SK-N-SH treated with all-trans-retinoic acid at 6 μM for 48 hours (cell line): Measurements from ENCODE around the gene MRFAP1L1.

Experiments
- ATAC-seq: fragments of 200-7000 bp; cut with Tn5 transposase; 3 replicates; pipeline ENCODE4 v1.9.1; 2020; ENCODE audit warnings: mild to moderate bottlenecking, moderate library complexity
- ARNTL ChIP-seq: fragments of 450-650 bp; formaldehyde crosslinking; IDR thresholded peaks from 2 replicates; pipeline ENCODE4 v1.5.0; 2020; ENCODE audit warnings: low read depth, mild to moderate bottlenecking, moderate library complexity, borderline replicate concordance
- CREB5 ChIP-seq: fragments of 250-450 bp; sonication (Bioruptor Pico); IDR thresholded peaks from 2 replicates; pipeline ENCODE4 v1.5.1; 2020; ENCODE audit warnings: low read depth, mild to moderate bottlenecking, moderate library complexity
- ESRRG ChIP-seq: fragments of 250-450 bp; sonication (Bioruptor Pico); IDR thresholded peaks from 2 replicates; pipeline ENCODE4 v1.6.1; 2021; ENCODE audit warnings: mild to moderate bottlenecking
- GLIS3 ChIP-seq: fragments of 250-450 bp; sonication (Bioruptor Pico); IDR thresholded peaks from 2 replicates; pipeline ENCODE4 v1.5.0; 2020; ENCODE audit warnings: mild to moderate bottlenecking, moderate library complexity
- ISL1 ChIP-seq: fragments of 250-450 bp; sonication (Bioruptor Pico); IDR thresholded peaks from 2 replicates; pipeline ENCODE4 v2.1.2; 2022; ENCODE audit warnings: mild to moderate bottlenecking, moderate library complexity
- OSR1 ChIP-seq: fragments of 250-450 bp; sonication (Bioruptor Pico); IDR thresholded peaks from 2 replicates; pipeline ENCODE4 v1.8.0; 2022; ENCODE audit warnings: moderate library complexity, mild to moderate bottlenecking, inconsistent platforms
- PATZ1 ChIP-seq: fragments of 250-450 bp; sonication (Bioruptor Pico); IDR thresholded peaks from 2 replicates; pipeline ENCODE4 v1.8.0; 2020; ENCODE audit warnings: mild to moderate bottlenecking, moderate library complexity, borderline replicate concordance
- POU6F1 ChIP-seq: fragments of 250-450 bp; sonication (Bioruptor Pico); IDR thresholded peaks from 2 replicates; pipeline ENCODE4 v1.8.0; 2021; ENCODE audit warnings: low read depth, mild to moderate bottlenecking, moderate library complexity, borderline replicate concordance
- PPARA ChIP-seq: fragments of 250-450 bp; sonication (Bioruptor Pico); IDR thresholded peaks from 2 replicates; pipeline ENCODE4 v1.5.0; 2020; ENCODE audit warnings: mild to moderate bottlenecking, borderline replicate concordance
- RARB ChIP-seq: fragments of 250-450 bp; sonication (Bioruptor Pico); IDR thresholded peaks from 2 replicates; pipeline ENCODE4 v1.8.0; 2021; ENCODE audit warnings: mild to moderate bottlenecking, moderate library complexity
- SNAI2 ChIP-seq: fragments of 250-450 bp; sonication (Bioruptor Pico); IDR thresholded peaks from 2 replicates; pipeline ENCODE4 v1.5.0; 2020; ENCODE audit warnings: mild to moderate bottlenecking, moderate library complexity
- TCF4 ChIP-seq: fragments of 250-450 bp; sonication (Bioruptor Pico); IDR thresholded peaks from 2 replicates; pipeline ENCODE4 v1.8.0; 2021; ENCODE audit warnings: mild to moderate bottlenecking, moderate library complexity, borderline replicate concordance
- TOX ChIP-seq: fragments of 250-450 bp; sonication (Bioruptor Pico); IDR thresholded peaks from 2 replicates; pipeline ENCODE4 v1.8.0; 2021; ENCODE audit warnings: mild to moderate bottlenecking, moderate library complexity, borderline replicate concordance
- TSHZ2 ChIP-seq: fragments of 250-450 bp; sonication (Bioruptor Pico); IDR thresholded peaks from 2 replicates; pipeline ENCODE4 v1.5.0; 2020; ENCODE audit warnings: mild to moderate bottlenecking, moderate library complexity
- ZC3H10 ChIP-seq: fragments of 250-450 bp; sonication (Bioruptor Pico); IDR thresholded peaks from 2 replicates; pipeline ENCODE4 v1.5.1; 2021; ENCODE audit warnings: mild to moderate bottlenecking, moderate library complexity
- ZNF565 ChIP-seq: fragments of 450-650 bp; formaldehyde crosslinking; conservative IDR thresholded peaks from 2 replicates; pipeline ENCODE4 v1.5.0; 2020; ENCODE audit warnings: low read depth, mild to moderate bottlenecking, moderate library complexity
- ZNF70 ChIP-seq: fragments of 450-650 bp; formaldehyde crosslinking; IDR thresholded peaks from 2 replicates; pipeline ENCODE4 v1.5.0; 2020; ENCODE audit warnings: mild to moderate bottlenecking, moderate library complexity
- ZNF8 ChIP-seq: fragments of 450-650 bp; formaldehyde crosslinking; IDR thresholded peaks from 2 replicates; pipeline ENCODE4 v1.5.0; 2020; ENCODE audit warnings: mild to moderate bottlenecking, moderate library complexity

The MRFAP1L1 gene

DNA sequence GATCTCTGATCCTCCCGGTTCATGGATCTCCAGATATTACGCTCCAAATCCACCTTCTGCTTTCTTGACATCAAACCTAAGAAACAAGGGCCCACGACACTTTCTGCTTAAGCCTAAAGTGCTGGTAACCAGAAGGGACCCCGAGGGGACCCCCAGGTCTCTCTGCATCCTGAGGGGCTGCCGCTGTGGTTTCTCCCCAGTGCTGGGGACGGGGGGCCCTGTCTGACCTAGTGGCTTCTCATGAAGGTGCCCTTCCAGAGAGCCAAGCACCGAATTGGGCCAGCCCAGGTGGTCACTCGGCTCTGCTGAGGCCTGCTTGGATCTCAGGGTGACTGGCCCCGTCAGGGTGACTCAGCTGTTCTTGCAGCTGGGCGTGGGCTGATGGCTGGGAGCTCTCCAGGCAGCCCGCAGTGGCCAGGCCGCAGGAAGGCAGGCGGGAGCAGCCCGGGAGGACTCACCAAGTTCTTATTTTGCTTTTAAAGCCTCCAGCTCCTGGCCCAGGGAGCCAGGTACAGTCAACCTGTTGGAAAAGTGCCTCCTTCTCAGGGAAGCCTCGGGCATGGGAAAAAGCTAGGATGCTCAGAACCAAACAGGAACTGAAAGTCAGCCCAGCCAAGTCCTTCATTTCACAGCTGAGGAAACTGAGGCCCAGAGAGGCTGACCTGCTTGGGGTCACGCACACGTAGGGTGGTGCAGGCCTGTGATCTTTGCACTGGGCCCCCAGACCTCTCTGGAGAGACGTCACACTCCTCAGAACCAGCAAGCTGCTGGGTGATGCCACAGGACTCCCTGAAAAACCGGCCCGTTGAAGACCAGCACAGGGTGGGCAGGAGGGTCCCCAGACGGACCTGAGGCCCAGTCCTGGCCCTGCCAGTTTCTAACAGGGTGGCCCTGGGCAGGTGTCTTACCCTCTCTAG, 23.0 kb upstream of the MRFAP1L1 start:
- ATAC-seq = peak; percentile 86
- TF ChIP-seq ZC3H10 (CRISPR knock-in tag) (no peak), TOX (no peak), ZNF70 (CRISPR knock-in tag) (no peak)

- no peak for ATAC-seq
- TF ChIP-seq RARB (CRISPR knock-in tag) (no peak), SNAI2 (CRISPR knock-in tag) (no peak), PPARA (CRISPR knock-in tag) (no peak), GLIS3 (CRISPR knock-in tag) (no peak), CREB5 (CRISPR knock-in tag) (no peak), ISL1 (no peak), TSHZ2 (CRISPR knock-in tag) (no peak), ZNF70 (CRISPR knock-in tag) (no peak), ARNTL (CRISPR knock-in tag) (no peak), ZNF565 (CRISPR knock-in tag) (no peak), TOX (no peak), OSR1 (CRISPR knock-in tag) (no peak), ESRRG (no peak), TCF4 (CRISPR knock-in tag) (no peak), ZC3H10 (CRISPR knock-in tag) (no peak), PATZ1 (CRISPR knock-in tag) (no peak)
Measured at GRCh38 chr4:6731780-6732179, 22.1 kb upstream of the MRFAP1L1 start.

- TF ChIP-seq ZNF8 (CRISPR knock-in tag) = no peak
- no peak for TF ChIP-seq TSHZ2 (CRISPR knock-in tag)
- TF ChIP-seq OSR1 (CRISPR knock-in tag) = no peak
- TF ChIP-seq POU6F1 (CRISPR knock-in tag) = no peak
- no peak for ATAC-seq
Measured at GRCh38 chr4:6731318-6731675, 21.6 kb upstream of the MRFAP1L1 start.
